Activated CD8-positive, alpha-beta T cell treated with anti-CD3 and anti-CD28 coated beads, Interleukin-2, amount 10 ng/mL, durations not matched to agents 7 days and 5 days (primary cell): ENCODE results near the gene WNK2. TPM values are rescaled to one million over a fixed set of nuclear protein-coding genes. Genes with fewer than 3 reads are reported as not detected.

ENCODE experiments used
- ATAC-seq: fragments of 150-1000 bp; cut with Tn5 transposase; one replicate; pipeline ENCODE4 v1.10.0; 2021; ENCODE audit warnings: moderate library complexity
- CTCF ChIA-PET: fragments of 350-600 bp; sonication (Branson Sonifier 250); formaldehyde crosslinking; loops from one replicate; lab custom pipeline; 2021; ENCODE audit warnings: antibody characterized with exemption; lab: Charles Lee
- POLR2A ChIA-PET: fragments of 350-600 bp; sonication (Branson Sonifier 250); formaldehyde crosslinking; loops from one replicate; lab custom pipeline; 2021; ENCODE audit warnings: antibody characterized with exemption; lab: Charles Lee
- DNase-seq: peaks from one replicate; pipeline ENCODE4 v3.0.0-alpha.2; 2020
- H3K27ac Mint-ChIP-seq: one replicate; pipeline ENCODE4 v1.8.0; 2021; ENCODE audit warnings: mild to moderate bottlenecking, mixed read lengths
- H3K27me3 Mint-ChIP-seq: one replicate; pipeline ENCODE4 v1.8.0; 2021; ENCODE audit warnings: low read depth, mixed read lengths
- H3K36me3 Mint-ChIP-seq: one replicate; pipeline ENCODE4 v1.8.0; 2021; ENCODE audit warnings: low read depth, mixed read lengths
- H3K4me1 Mint-ChIP-seq: one replicate; pipeline ENCODE4 v1.8.0; 2021; ENCODE audit warnings: low read depth, mixed read lengths
- H3K4me3 Mint-ChIP-seq: one replicate; pipeline ENCODE4 v1.8.0; 2021; ENCODE audit warnings: mild to moderate bottlenecking, mixed read lengths
- H3K9me3 Mint-ChIP-seq: one replicate; pipeline ENCODE4 v1.8.0; 2022; ENCODE audit warnings: mixed read lengths; ENCODE audit not compliant: insufficient read depth
- total RNA-seq, 2 experiments: library from RNA; stranded (reverse); gene quantifications; one replicate each; pipeline ENCODE4 v1.2.3, GENCODE V29; 2021

Gene WNK2
- total RNA-seq, 2 experiments from 2014 or later: not detected

- no peaks in the 10 kb centered on the region for H3K9me3 Mint-ChIP-seq
- DNase-seq (peak; percentile 75), ATAC-seq (peak; percentile 75)
- no peak overlapping the region for H3K4me3 Mint-ChIP-seq
- no peak overlapping the region for H3K27ac Mint-ChIP-seq
- H3K27me3 Mint-ChIP-seq: no peaks in the 10 kb centered on the region
- no peaks in the 10 kb centered on the region for H3K36me3 Mint-ChIP-seq
- ChIA-PET POLR2A (no interaction called here), CTCF (interaction anchor here (0.6 to 1.8 kb wide), 12 partner anchors 56 to 345 kb away, joined by 3 to 8 read pairs (median 3); no protein-coding TSS in a partner anchor)
- H3K4me1 Mint-ChIP-seq: peaks cover 10% of the 10 kb centered on the region
Observed at GRCh38 chr9:93302586-93303257, 118.8 kb downstream of the WNK2 start.

GRCh38 chr9:93303258-93303771 lies 119.4 kb downstream of the WNK2 start:
- Mint-ChIP-seq H3K9me3 (no peaks in the 10 kb centered on the region), H3K27ac (no peak overlapping the region), H3K4me3 (no peak overlapping the region), H3K36me3 (no peaks in the 10 kb centered on the region), H3K4me1 (peaks cover 10% of the 10 kb centered on the region), H3K27me3 (no peaks in the 10 kb centered on the region)
- no peak for ATAC-seq
- ChIA-PET CTCF (interaction anchor here (0.6 to 1.8 kb wide), 13 partner anchors 28 to 346 kb away, joined by 3 to 8 read pairs (median 3); no protein-coding TSS in a partner anchor), POLR2A (no interaction called here)
- peak; percentile 15 for DNase-seq

- no peaks in the 10 kb centered on the region for H3K9me3 Mint-ChIP-seq
- ATAC-seq (no peak), DNase-seq (no peak)
- no peak overlapping the region for H3K27ac Mint-ChIP-seq
- ChIA-PET POLR2A (no interaction called here), CTCF (interaction anchor here (0.6 to 1.8 kb wide), 5 partner anchors 28 to 195 kb away, joined by 3 to 7 read pairs (median 4); no protein-coding TSS in a partner anchor)
- peaks cover 10% of the 10 kb centered on the region for H3K4me1 Mint-ChIP-seq
- no peaks in the 10 kb centered on the region for H3K27me3 Mint-ChIP-seq
- H3K36me3 Mint-ChIP-seq: no peaks in the 10 kb centered on the region
- no peak overlapping the region for H3K4me3 Mint-ChIP-seq
Observed at GRCh38 chr9:93303806-93304573, 120.1 kb downstream of the WNK2 start.

GRCh38 chr9:93304574-93305496 lies 120.9 kb downstream of the WNK2 start:
- no peak for ATAC-seq
- Mint-ChIP-seq H3K27ac (no peak overlapping the region), H3K4me3 (no peak overlapping the region), H3K4me1 (peaks cover 10% of the 10 kb centered on the region), H3K9me3 (no peaks in the 10 kb centered on the region), H3K36me3 (no peaks in the 10 kb centered on the region), H3K27me3 (peaks cover under 1% of the 10 kb centered on the region)
- POLR2A ChIA-PET: no interaction called here
- CTCF ChIA-PET: interaction anchor here (0.8 to 1.6 kb wide), 4 partner anchors 11 to 196 kb away, joined by 3 to 5 read pairs (median 3); no protein-coding TSS in a partner anchor
- peak; percentile 25 for DNase-seq

- Mint-ChIP-seq H3K9me3 (no peaks in the 10 kb centered on the region), H3K4me1 (peaks cover 10% of the 10 kb centered on the region), H3K27ac (no peak overlapping the region), H3K4me3 (no peak overlapping the region), H3K36me3 (no peaks in the 10 kb centered on the region), H3K27me3 (peaks cover 5% of the 10 kb centered on the region)
- DNase-seq (peak; percentile 12), ATAC-seq (no peak)
- CTCF ChIA-PET: interaction anchor here (0.8 to 1.6 kb wide), 3 partner anchors 10 to 197 kb away, joined by 3 to 5 read pairs (median 3); no protein-coding TSS in a partner anchor
- POLR2A ChIA-PET: no interaction called here
Observed at GRCh38 chr9:93305497-93306020, 121.6 kb downstream of the WNK2 start.

GRCh38 chr9:93306081-93306480 lies 122.1 kb downstream of the WNK2 start:
- ATAC-seq: no peak
- no peak overlapping the region for H3K4me3 Mint-ChIP-seq
- H3K27ac Mint-ChIP-seq: no peak overlapping the region
- no peak for DNase-seq
- no peaks in the 10 kb centered on the region for H3K9me3 Mint-ChIP-seq
- peaks cover 8% of the 10 kb centered on the region for H3K27me3 Mint-ChIP-seq
- H3K36me3 Mint-ChIP-seq: no peaks in the 10 kb centered on the region
- H3K4me1 Mint-ChIP-seq: peaks cover 10% of the 10 kb centered on the region
- ChIA-PET CTCF (interaction anchor here (1.1 to 1.6 kb wide), 2 partner anchors 146 to 197 kb away, joined by 3 to 5 read pairs; no protein-coding TSS in a partner anchor), POLR2A (no interaction called here)

- no peak for ATAC-seq
- H3K4me1 Mint-ChIP-seq: peaks cover 10% of the 10 kb centered on the region
- H3K27ac Mint-ChIP-seq: no peak overlapping the region
- no peaks in the 10 kb centered on the region for H3K9me3 Mint-ChIP-seq
- CTCF ChIA-PET: no interaction called here
- POLR2A ChIA-PET: no interaction called here
- no peak overlapping the region for H3K4me3 Mint-ChIP-seq
- DNase-seq: no peak
- H3K36me3 Mint-ChIP-seq: no peaks in the 10 kb centered on the region
- peaks cover 8% of the 10 kb centered on the region for H3K27me3 Mint-ChIP-seq
Observed at GRCh38 chr9:93306579-93307091, 122.7 kb downstream of the WNK2 start.

GRCh38 chr9:93307468-93308157 lies 123.7 kb downstream of the WNK2 start:
- ATAC-seq: no peak
- H3K4me1 Mint-ChIP-seq: no peaks in the 10 kb centered on the region

GRCh38 chr9:93308158-93308602 lies 124.2 kb downstream of the WNK2 start:
- H3K36me3 Mint-ChIP-seq: no peaks in the 10 kb centered on the region
- H3K9me3 Mint-ChIP-seq: no peaks in the 10 kb centered on the region
- CTCF ChIA-PET: no interaction called here
- H3K4me1 Mint-ChIP-seq: no peaks in the 10 kb centered on the region
- H3K27ac Mint-ChIP-seq: no peak overlapping the region
- H3K27me3 Mint-ChIP-seq: peaks cover 13% of the 10 kb centered on the region
- no peak overlapping the region for H3K4me3 Mint-ChIP-seq
- POLR2A ChIA-PET: no interaction called here
- no peak for ATAC-seq
- no peak for DNase-seq

More at GRCh38 chr9:93307468-93308157, 123.7 kb downstream of the WNK2 start:
- H3K27ac Mint-ChIP-seq: no peak overlapping the region
- H3K36me3 Mint-ChIP-seq: no peaks in the 10 kb centered on the region
- peaks cover 9% of the 10 kb centered on the region for H3K27me3 Mint-ChIP-seq
- ChIA-PET CTCF (no interaction called here), POLR2A (no interaction called here)
- DNase-seq: no peak
- no peak overlapping the region for H3K4me3 Mint-ChIP-seq
- H3K9me3 Mint-ChIP-seq: no peaks in the 10 kb centered on the region

GRCh38 chr9:93308676-93309075 lies 124.7 kb downstream of the WNK2 start:
- ATAC-seq: no peak

More at GRCh38 chr9:93308676-93309075, 124.7 kb downstream of the WNK2 start:
- Mint-ChIP-seq H3K27ac (no peak overlapping the region), H3K9me3 (no peaks in the 10 kb centered on the region), H3K36me3 (no peaks in the 10 kb centered on the region), H3K4me1 (no peaks in the 10 kb centered on the region), H3K4me3 (no peak overlapping the region), H3K27me3 (peaks cover 13% of the 10 kb centered on the region)
- ChIA-PET CTCF (no interaction called here), POLR2A (no interaction called here)
- no peak for DNase-seq
